ENCODE results near the gene FOLR1.
"Not testable (repeated sequence)": the region's sequence is repeated elsewhere in the genome, so short reads cannot be mapped to it uniquely, and the experiment has no call there.

The FOLR1 gene

DNA sequence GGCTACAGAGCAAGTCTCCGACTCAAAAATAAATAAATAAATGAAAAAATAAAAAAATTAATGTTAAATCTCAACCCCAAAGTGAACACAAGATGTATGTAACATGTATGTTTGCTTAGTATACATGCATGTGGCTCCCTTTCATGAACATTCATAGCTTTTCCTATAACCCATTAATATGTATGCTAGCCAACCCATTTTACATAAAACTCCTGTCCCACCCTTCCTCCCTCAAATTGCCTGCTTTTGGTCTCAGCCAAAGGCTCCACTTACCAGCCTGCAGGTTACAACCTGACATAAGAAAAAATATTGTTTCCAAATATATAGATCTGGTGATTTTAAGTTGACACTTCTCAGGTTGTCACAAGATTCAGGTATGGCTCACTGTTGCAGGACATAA is 3.7 kb upstream of the FOLR1 start:
- DNase-seq, result no peak

DNA sequence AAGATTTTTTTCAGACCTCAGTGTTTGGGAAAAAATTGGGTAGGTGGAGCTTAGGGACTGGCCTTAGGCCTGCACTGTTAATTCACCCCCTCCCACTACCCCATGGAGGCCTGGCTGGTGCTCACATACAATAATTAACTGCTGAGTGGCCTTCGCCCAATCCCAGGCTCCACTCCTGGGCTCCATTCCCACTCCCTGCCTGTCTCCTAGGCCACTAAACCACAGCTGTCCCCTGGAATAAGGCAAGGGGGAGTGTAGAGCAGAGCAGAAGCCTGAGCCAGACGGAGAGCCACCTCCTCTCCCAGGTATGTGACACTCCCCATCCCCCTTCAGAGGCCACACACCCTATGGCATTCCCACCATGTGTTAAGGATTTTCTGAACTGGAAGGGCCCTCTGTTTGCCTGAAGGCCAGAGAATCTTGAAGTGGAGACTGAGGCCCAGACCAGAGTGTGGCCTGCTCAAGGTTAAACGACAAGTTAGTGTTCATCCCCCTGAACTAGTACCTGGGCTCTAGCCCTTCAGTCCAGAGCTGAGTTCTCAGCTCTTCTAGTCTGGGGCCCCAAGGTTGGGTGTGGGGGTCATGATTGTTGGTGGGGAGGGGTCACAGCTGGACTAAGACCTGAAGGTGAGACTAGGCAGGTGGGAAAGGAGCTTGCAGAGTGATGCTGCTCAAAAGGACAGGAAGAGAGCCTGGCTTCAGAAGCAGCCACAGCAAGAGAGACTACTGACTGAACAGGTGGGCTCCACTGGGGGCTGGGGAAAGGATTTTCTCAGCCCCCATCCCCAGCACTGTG is 2.3 kb upstream of the FOLR1 start:
- no peak for DNase-seq

DNA sequence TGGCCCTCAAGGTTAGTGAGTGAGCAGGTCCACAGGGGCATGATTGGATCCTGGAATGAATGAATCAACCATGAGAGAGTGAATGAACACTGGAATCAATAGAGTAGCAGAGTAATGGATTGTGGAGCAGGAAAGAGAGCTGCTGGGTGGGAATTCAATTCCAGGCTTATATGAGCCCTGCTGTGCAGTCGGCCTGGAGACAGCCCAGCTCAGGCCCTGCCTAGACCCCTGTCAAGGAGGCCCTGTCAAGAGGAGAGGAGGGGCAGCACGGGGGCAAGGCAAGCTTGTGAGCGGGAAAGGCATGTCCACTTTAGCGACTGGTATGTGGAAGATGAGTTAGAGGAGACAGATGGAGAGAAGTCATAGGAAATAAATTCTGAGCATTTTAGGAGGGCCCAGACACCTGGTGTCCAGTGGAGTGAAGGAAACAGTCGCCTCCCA is 1.3 kb upstream of the FOLR1 start:
- DNase-seq, result no peak

DNA sequence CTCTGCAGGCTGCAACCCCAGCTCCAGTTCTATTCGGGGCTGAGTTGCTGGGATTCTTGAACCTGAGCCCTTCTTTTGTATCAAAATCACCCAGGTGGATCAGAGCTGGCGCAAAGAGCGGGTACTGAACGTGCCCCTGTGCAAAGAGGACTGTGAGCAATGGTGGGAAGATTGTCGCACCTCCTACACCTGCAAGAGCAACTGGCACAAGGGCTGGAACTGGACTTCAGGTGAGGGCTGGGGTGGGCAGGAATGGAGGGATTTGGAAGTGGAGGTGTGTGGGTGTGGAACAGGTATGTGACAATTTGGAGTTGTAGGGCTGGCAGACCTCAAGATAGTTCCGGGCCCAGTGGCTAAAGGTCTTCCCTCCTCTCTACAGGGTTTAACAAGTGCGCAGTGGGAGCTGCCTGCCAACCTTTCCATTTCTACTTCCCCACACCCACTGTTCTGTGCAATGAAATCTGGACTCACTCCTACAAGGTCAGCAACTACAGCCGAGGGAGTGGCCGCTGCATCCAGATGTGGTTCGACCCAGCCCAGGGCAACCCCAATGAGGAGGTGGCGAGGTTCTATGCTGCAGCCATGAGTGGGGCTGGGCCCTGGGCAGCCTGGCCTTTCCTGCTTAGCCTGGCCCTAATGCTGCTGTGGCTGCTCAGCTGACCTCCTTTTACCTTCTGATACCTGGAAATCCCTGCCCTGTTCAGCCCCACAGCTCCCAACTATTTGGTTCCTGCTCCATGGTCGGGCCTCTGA is 3.8 kb downstream of the FOLR1 start:
- DNase-seq, result no peak

DNA sequence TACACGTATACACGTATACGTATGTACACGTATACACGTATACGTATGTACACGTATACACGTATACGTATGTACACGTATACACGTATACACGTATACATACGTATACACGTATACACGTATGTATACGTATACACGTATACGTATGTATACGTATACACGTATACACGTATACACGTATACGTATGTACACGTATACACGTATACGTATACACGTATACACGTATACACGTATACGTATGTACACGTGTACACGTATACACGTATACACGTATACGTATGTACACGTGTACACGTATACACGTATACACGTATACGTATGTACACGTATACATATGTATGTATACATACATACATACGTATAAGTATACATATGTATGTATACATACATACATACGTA is 9.5 kb downstream of the FOLR1 start:
- DNase-seq, result not testable (repeated sequence)

DNA sequence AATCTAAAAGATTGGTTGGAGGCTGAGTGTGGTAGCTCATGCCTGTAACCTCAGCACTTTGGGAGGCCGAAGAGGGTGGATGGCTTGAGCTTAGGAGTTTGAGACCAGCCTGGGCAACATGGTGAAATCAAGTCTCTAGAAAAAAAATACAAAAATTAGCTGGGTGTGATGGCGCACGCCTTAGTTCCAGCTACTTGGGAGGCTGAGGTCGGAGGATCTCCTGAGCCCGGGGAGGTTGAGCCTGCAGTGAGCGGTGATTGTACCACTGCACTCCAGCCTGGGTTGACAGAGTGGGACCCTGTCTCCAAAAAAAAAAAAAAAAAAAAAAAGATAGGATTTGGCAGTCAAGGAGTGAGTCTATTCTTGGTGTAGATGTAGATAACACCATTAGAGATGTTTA is 10.6 kb downstream of the FOLR1 start:
- no peak for DNase-seq

DNA sequence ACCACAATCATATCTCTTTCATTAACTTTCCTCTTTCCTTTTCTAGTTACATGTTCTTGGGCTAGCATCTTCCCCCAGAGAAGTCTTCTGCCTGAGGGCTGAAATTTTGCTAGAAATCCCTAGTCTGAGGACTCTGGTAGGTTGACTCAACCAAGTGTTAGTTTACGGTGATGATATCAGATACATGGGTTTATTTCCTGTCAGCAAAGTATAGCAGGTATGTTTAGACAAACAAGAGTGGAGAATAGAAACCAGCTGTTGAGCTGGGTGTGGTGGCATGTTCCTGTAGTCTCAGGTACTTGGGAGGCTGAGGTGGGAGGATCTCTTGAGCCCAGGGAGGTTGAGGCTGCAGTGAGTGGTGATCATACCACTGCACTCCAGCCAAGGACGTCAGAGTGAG is 11.2 kb downstream of the FOLR1 start:
- DNase-seq, result no peak

DNA sequence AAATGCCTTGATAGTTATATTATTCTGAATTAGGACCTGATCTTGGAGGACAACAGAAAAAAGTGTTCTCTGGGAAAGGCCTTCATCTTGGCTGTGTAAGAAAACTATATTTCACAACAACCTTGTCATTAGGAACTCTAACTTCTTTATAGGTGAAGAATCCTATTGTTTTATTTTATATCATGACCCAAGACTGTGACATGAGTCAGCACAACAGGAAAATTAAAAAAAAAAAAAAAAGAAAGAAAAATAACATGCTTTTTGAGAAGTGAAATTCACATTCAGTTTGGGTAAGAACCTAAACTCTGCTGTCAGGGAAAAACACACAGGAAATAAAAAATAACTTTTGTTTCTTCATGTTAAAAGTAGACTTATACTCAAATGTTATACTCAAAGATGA is 12.9 kb downstream of the FOLR1 start:
- no peak for DNase-seq

DNA sequence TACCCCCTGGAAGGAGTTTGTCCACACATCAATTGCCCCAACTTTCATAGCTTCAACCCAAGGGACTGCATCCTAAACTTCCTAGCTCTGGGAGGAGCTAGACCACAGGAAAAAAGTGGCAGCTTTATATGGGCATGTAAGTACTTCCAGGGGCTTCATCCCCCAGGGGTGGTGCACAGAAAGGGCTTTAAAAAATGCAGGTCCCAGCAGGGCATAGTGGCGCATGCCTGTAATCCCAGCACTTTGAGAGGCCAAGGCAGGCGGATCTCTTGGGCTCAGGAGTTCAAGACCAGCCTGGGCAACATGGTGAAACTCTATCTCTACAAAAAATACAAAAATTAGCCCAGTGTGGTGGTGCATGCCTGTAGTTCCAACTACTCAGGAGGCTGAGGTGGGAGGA is 14.9 kb downstream of the FOLR1 start:
- not testable (repeated sequence) for DNase-seq

DNA sequence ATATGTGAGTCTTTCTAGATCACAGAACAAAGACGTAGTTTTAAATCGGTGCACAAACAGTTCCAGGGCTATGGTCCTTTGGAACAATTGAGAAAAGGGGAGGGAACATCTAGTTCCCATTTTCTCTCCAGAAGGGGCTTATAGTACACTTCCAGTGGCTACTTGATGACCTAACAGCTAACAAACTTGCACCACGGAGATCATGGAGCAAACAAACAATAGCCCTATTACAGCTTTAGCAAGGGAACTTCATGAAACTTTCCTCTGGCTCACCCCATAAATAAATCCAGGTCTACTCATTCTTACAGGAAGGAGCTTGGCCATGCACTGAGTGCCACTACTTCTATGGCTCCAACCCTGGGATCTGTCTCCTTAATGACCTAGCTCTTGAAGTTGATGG is 16.3 kb downstream of the FOLR1 start:
- DNase-seq, result no peak

DNA sequence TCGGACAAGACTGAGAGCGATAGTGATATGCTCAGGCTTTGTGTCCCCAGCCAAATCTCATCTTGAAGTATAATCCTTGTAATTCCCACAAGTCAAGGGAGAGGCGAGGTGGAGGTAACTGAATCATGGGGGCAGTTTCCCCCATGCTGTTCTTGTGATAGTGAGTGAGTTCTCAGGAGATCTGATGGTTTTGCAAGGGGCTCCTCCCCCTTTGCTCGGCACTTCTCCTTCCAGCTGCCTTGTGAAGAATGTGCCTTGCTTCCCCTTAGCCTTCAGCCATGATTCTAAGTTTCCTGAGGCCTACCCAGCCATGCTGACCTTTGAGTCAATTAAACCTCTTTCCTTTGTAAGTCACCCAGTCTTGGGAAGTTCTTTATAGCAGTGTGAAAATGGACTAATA is 17.2 kb downstream of the FOLR1 start:
- DNase-seq, result no peak

DNA sequence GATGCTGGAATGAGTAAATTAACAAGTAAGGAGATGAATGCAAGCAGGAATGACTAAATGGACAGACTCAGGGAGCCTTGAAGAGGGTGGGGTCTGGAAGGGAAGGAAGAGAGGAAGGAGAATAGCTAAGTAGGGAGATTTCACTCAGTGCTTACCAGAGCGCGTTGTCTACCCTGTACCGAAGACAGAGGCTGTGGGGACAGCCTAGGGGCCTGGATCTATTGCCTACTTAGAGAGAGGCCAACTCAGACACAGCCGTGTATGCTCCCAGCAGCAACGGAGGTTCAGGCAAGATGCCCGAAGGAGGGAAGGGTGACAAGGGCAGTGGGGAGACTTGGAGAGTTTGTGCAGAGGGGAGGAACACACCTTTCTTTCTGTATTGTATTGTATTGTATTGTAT is 24.7 kb downstream of the FOLR1 start, which contains the start of gene FOLR2:
Gene FOLR2 (plus strand): TSS at position 157 of the 400 bp plus-strand sequence. CDS start 1,791 bp downstream, outside the sequence.
- no peak for DNase-seq

DNA sequence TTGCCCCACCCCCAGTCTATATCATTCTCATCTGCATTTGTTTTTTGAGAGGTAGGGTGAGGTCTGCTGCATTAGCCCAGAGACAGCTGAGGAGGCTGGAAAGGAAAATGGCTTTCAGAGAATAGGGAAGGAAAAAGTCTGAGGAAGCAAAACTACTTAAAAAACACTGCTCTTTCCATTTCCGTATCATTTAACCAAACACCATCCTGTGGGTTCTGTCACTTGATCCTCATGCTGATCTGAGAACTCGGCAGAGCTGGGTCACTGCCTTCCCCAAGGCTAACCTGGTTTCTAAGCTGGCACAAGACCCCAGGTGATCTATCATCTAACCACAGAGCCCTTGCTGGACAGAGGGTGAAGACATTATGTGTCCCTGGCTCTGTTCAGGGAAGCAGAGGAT is 25.9 kb downstream of the FOLR1 start:
- DNase-seq, result no peak

DNA sequence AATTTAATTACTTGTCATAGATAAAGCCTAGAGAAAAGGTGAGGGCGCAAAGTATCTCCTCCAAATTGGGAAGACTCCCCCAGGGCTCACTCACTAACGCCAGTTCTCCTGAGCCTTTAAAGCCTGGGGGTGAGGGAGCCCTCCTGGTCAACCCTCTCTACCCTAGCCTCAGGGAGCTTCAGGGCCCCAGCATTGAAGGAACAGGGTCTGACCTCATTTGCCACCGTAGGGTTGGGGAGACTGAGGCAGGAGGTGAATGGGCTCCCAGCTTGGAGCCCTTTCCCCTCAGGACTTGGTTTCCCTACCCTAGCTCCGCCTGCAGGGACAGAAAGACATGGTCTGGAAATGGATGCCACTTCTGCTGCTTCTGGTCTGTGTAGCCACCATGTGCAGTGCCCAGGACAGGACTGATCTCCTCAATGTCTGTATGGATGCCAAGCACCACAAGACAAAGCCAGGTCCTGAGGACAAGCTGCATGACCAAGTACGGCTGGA is 26.4 kb downstream of the FOLR1 start:
- no peak for DNase-seq

DNA sequence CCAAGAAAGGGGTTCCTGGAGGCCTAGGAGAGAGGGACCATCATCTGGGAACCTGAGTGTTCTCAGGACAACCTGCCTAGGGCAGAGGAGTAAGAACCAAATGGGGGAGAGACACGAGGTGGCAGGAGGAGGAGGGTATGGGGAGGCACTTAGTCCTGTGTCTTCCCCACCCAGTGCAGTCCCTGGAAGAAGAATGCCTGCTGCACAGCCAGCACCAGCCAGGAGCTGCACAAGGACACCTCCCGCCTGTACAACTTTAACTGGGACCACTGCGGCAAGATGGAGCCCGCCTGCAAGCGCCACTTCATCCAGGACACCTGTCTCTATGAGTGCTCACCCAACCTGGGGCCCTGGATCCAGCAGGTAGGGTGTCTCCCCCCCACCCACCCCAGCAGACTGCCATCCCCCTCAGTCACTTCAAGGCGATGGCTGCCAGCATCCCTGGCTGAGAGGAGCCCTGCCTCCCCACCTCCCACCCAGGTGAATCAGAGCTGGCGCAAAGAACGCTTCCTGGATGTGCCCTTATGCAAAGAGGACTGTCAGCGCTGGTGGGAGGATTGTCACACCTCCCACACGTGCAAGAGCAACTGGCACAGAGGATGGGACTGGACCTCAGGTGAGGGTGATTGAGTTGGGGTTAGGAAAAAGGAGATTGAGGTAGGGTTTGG is 28.9 kb downstream of the FOLR1 start:
- DNase-seq, result no peak

DNA sequence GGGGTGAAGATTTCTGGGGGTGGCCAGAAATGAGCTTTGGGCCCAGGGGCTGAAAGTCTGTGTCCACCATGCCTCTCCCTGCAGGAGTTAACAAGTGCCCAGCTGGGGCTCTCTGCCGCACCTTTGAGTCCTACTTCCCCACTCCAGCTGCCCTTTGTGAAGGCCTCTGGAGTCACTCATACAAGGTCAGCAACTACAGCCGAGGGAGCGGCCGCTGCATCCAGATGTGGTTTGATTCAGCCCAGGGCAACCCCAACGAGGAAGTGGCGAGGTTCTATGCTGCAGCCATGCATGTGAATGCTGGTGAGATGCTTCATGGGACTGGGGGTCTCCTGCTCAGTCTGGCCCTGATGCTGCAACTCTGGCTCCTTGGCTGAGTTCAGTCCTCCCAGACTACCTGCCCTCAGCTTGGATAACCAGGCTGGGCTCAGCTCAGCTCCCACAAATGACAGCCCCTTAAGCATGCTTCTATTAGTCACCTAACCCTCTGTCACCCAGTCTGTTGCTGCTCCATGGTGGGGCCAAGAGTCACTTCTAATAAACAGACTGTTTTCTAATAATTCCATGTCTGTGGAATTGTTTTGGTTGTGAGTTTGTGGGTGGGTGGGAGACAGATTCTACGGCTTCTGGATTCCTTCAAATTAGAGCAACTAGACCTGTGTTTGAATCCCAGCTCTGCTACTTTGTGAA is 29.6 kb downstream of the FOLR1 start:
- DNase-seq, result no peak

DNA sequence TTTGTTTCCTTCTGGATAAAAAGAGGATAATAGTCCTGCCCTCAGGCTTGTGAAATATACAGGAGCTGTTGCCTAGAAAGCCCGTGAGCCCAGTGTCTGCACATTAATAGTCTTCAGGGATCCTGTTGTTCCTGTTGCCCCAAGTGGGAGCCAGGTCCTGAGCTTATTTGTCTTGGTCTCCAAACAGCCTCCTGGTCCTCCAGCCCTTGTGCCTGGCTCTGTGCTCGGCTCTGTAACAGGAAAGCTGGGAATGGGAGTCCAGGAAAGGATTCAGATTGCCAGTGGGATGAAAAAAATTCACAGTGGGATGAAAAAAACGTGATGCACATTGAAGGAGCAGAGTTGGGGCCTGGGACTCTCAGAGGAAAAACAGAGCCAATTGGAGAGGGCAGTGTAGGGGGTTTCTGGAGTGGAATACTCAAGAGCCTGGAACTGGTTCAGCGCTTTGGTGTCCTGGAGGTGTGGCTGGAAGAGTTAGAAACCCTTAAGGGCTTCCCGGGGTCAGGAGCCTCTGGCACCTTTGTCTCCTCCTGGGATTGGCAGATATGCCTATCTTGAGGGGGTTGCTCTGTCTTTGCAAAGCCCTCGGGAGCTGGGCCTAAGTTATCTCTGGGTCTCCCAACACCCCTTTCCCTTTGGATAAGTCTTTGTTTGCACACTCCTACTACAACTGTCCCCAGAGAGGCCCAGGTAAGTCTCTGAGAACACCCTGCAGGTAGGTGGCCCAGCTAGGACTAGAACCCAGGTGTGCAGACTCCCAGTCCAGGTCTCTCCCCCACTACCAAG is 30.4 kb downstream of the FOLR1 start:
- DNase-seq, result no peak

DNA sequence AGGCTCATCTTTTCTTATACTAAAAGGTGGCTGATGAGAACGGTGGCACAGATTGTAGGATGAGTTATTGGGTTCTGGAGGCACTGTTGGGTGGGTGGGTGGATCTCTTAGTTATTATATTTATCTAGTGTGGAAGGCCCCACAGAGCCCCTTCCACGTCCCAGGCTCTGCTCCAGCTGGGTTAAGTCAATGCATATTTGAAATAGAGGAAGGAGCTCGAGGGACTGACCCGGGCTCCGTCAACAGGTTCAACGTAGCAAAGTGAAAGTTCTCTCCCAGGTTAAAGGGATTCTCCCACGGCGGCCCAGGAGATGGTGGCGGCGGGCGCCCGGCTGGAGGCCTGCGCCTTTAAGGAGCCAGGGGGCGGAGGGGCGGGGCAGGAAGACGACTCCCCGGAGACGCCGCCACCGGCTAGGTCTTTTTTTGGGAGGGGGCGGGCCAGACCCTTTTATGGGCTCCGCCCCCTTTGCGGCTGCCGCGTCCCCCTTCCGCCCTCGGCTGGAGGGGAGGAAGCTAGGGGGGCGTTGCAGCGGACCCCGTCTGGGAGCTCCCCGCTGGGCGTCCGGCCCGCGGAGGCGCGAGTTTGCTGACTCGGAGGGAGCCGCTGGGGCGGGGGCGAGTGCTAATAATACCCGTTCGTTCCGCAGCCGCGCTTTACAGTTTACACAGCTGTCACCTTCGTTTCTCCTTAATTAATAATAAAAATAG is 31.1 kb downstream of the FOLR1 start:
- peak; percentile 86 for DNase-seq

DNA sequence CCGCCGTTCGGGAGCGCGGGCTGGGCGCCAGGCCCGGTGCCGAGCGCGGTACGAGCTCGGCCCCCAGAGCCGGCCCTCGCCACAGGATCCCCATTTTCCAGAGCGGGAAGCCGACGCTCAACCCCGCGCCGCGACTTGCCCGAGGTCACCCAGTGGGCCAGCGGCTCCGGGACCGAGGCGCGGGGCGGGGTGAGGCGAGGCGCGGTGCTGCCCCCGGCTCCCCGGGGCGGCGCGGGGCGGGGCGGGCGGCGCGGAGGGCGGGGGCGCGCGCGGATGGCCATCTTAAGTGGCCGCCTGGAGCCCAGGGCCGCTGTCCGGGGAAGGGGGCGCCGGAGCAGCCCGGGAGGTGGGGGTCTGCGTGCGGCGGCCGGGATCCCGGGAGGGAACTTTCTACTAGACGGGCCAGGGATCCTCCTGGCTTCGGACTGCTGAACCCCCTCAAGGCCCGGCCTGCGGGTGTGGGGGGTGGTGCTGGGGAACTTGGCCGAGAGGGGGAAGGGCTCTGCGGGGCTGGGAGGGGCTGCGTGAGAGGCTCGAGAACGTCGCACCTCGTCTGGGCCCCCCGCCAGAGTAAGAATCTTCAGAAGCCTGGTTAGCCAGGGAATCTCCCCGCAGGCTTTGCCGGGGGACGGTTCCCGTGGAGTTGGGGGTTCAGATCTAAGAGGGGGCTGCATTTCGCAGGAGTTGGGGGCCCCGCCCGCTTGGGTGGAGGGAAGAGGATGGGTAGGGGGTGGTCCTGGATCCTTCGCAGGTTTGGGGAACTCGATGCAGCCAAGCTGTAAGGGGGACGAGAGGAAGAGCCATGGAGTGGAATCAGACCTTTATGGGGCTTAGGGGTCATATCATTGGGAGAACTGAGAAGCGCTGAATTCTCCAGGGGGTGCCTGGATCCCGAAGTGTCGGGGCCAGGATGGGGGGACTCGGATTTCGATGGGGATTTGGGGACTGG is 31.9 kb downstream of the FOLR1 start:
- DNase-seq, result no peak

Measured in kidney glomerular epithelial cell (primary cell).